Activated CD4-positive, alpha-beta T cell treated with anti-CD3 and anti-CD28 coated beads, Interleukin-2, Interleukin-4, amounts not matched to agents 100 ng/mL and 50 ng/mL, durations not matched to agents 16 hours and 8 hours (primary cell): ENCODE measurements around the gene MAP4K4.

ENCODE experiments used
- DNase-seq: peaks from one replicate; pipeline ENCODE4 v3.0.0-alpha.2; 2020; ENCODE audit warnings: low spot score

Gene MAP4K4

DNA sequence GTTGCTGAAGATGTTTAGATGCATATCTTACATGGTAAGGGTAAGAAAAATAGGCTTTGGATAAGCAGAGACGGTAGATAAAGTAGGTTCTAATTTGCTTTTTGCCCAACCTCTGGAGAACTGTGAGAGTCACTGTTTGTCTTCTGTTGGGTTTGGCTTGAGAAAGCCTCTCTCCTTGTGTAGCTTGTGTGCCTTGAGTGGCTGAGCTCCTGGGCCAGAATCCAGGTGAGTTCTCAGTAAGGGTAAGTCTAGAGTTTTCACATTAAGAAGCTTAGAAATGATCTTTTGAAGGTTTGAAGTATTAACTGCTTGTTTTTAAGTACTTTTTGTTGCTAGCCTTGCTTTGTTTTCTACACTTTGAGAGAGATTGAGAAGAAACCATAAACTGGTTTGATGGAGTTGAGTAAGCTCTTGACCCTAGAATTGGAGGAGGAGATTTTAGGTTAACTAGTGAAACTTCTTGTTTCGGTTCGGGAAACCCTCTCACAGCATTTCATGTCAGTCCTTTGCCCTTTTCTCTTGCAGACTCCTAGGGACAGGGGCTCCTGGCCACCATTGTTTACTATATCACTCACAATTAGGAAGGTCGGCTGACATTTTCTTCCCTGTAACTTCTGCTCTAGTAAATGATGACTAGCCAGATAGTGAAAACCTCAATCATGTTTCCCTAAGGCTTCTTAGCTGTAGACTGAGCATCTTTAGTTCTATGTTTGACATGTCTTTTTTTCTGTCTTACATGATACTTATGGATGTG lies 26.0 kb downstream of the MAP4K4 start:
- DNase-seq: no peak

DNA sequence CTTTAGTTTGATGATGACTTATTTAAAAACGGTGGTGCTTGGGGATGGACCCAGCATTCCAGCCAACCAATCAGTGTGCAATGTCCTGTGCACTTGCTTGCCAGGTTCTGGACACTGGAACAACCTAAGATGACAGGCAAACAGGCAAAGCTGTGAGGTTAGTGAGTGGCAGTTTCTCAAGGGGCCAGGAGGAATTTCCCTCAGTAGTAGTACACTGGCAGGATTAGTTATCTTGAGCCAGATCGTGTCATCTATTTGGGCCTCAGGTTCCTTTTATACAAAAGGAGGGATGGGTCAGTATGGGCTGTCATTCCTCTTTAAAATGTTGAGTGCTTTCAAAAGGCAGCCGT lies 26.6 kb downstream of the MAP4K4 start:
- DNase-seq: no peak

DNA sequence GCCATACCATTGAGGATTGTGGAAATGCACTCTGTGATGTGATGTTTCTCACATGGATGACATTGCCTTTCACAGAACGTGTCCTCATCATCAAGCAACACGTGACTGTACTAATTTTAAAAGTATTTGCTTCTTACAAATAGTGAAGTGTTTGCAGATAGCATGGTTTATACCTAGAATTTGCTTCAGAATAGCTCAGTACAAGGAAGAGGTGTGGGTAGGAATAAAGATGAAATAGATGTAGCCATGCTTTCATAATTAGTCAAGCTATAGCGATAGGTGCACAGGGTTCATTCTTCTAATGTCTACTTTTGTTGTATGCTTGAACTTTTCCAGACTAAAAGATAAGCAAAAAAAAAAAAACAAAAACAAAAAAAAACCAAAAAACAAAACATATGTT lies 27.5 kb downstream of the MAP4K4 start:
- DNase-seq: no peak

DNA sequence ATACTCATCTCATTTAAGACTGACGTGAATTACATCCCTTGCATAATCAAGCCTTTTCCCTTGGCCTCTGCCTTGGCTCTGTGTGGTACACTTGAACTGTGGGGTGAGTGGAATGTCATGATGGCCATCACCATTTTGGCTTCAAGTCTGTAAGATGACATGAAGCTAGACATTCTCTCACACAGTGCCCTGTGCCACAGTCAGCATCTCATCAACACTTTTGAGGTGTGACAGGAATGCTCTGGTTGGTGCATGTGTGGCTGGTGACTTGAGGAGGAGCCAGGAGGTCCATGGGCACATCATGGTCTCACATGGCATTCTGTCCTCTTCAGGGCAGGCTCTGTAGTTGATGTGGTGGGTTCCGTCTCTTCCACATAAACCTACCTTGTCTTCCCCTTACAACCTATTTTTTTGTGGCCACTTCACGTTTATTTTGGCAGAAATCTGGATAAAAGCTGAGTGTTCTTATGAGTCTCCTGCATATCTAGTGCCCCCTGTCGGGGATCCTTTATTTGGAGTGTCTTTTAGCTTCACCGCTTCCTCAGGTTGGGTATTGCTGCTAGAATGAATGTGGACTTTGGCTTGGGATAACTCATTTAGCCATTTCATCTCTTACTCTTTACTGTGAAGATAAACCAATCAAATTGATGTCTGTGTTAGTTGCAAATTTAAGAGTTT lies 28.1 kb downstream of the MAP4K4 start:
- no peak for DNase-seq

DNA sequence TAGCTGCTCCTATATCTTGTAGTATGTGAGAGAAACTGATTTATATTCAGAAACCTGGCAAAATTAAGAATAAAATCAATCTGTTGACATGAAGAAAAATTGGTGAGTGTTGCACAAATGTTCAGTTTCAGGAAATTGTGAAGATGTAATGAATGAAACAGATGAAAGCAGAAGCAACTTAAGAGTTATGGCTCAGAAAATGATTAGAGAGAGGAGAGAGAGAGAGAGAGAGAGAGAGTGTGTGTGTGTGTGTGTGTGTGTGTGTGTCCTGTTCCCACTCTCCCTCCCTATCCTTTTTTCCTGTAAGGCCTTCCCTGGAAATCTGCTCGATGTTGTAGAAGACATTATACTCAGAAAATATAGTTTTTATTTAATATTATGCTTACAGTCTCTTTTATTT lies 31.4 kb downstream of the MAP4K4 start:
- DNase-seq: no peak

DNA sequence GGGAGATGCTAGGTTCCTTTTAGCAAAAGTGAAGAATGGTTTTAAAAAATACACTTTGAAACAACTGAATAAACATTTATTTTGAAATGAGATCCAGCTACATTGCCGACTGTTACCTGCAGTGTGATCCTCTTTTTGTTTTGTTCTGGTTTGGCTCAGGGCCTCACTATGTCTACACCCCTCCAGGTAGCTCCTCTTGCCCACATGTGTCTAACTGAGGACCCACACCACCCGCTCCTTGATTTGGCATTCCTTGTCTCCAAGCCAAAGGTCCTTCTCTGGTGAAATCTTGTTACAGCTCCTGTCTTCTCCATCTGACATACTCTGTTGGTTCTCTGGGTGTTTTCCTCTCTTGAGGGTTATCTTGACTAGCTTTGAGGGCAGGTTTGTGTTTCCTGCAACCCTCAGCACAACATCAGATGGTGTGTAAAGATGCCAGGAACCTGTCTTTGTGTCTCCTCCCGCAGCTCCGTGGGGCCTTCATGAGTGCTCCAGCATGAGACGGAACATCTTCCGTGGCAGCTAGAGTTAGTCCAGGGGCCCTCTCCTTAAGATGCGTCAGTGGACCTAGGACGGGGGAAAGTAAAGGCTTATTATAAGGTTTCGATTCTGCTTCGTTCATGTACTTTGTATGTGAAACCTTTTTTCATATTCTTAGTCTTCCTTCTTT lies 32.1 kb downstream of the MAP4K4 start:
- DNase-seq: no peak

DNA sequence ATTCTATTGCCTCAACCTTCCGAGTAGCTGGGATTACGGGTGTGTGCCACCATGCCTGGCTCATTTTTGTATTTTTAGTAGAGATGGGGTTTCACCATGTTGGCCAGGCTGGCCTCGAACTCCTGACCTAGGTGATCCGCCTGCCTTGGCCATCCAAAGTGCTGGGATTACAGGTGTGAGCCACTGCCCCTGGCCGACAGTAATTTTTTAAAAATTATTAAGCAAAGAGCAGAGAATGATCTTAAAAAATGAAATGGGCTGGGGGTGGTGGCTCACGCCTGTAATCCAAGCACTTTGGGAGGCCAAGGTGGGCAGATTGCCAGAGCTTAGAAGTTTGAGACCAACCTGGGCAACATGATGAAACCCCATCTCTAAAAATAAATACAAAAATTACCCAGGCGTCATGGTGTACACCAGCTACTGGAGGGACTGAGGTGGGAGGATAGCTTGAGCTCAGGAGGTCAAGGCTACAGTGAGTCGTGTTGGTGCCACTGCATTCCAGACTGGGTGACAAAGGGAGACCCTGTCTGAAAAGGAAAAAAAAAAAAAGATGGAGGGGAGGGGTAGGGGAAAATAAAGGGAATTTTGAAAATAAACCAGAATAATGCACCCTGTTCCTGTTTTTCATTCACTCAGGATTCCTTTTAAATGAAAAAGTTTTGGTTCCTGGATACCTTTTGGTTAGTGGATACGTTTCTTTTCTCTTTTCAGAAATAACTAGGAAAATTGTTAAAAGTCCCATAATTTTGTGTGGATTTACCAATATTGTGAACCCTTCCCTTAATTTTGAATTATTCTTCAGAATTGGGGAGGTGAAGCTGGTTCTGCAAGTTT lies 33.9 kb downstream of the MAP4K4 start:
- no peak for DNase-seq

DNA sequence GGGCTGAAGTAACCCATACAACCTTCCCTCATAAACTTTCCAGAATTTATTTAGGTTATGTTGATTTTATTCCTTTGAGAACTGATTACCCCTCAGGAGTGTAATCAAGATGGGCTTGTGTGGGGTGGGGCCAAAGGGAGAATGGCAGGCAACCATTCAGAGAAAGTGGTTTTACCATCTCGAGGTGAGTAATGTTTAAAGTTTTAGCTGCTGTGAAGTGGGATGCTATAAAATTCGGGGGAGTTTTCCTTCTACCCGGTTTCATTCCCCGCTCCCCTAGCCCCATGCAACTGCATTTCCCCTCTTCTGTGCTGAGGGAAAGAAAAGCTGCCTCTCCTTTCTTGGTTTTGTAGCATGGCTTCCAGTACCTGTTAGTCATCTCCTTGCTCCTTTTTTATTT lies 34.7 kb downstream of the MAP4K4 start:
- no peak for DNase-seq

DNA sequence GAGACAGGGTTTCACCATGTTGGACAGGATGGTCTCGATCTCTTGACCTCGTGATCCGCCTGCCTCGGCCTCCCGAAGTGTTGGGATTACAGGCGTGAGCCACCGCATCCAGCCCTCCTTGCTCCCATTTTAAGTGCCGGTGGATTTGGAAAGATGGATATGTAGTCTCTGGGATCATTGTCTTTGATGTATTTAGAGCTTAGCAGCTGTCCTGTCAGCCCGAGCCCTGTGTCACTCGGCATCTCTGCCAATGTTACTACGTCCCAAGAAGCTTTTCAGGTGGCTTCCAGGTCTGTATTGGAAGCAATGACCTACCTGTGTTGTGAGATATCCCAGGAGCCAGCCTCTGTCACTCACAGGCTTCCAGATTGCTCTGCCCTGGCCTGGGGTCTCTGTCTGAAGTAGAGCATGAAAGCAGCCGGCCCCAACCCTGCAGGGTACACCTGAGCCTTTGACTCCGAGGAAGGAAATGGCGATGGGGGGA lies 35.3 kb downstream of the MAP4K4 start:
- DNase-seq: no peak

DNA sequence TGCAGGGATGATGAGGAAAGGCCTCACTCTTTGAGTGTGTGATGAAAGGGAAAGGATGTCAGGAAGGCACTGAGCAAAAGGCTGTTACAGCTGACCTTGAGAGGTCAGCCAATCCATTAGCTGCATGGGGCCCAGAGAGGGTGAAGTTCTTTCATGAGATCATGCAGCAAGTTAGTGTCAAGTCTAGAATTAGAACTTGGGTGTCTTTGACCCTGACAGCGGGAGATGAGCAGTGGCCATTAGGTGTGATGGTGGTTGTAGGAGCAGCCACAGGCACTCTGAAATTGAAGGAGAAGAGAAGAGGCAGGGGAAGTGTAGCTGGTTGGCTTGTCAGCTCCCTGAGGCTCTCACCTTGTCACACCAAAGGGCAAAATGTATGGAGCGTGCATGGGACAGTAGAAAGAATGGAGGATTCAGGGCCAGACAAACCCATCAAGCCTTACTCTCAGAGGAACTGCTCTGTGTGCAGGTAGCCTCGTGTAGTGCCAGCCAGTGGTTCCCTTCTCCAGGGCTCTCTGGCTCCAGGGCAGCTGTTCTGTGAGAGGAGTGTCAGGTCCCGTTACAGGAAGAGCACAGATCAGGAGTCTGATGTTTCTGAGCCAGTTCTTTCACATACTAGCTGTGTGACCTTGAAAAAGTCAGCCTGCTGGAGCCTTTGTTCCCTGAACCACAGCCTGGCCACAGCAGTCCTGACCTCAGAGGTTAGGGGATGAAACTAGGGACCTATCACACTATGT lies 35.9 kb downstream of the MAP4K4 start:
- no peak for DNase-seq

DNA sequence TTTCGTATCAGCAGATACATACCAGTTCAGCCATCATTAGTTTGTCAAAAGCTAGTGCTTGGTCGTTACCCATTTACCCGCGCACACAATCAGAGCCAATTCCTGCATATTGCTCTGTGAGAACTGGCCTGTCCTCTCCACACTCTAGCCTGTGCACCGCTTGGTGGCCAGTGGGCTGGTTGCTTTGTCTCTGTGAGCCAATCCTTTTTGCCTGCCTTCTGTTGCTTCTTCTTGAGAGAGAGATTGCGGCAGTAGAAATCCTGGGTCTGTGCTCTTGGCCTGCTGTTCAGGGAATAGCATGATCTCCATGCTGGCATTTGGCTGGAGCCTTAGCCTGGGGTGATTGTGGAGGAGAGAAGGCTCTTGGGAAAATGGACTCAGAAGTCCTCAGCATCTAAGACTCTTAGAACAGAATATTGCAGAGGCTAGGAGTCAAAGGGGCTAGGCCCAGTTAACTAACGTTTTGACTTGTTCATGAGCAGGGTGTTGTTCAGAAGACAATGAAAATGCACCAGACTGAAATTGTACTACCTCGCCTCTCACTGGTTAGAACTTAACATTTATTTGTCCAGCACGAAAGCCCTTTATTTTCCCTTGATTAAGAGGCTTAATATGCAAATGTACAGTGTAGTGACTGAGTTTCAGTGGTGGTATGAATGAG lies 37.1 kb downstream of the MAP4K4 start:
- DNase-seq: no peak

DNA sequence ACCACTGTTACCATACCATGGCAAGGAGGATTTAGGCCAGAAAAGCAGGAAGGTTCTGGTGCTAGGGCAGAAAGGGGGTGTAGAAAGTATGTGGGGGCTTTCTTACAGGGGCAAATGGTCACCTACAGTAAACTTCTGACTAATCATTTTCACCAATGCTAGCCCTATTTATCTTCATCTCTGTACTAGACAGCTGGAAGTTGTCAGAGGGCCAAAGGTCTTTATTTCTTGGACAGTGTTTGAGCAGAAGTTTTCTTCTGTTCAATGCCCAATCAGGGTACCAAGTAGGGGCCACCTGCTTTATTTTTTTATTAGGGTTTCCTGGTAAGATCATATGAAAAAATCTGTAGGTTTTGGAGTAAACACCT lies 37.6 kb downstream of the MAP4K4 start:
- no peak for DNase-seq

DNA sequence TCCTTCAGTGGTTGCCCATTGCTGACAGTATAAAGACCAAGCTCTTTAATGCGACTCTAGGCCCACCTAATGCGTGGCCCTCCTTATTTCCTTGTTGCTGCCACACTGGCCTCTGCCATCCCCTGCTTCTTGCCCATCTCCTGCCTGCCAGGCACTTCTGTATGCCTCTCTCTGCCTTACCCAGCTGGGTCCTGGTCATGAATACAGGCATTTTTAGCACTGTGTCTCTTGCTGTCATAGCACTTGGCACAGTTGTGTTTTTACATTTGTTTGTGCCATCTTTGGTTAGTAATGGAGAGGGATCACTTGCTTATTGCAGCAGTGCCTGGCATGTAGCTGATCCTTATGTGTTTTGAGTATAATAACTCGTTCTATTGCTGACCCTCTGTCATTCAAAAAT lies 38.7 kb downstream of the MAP4K4 start:
- no peak for DNase-seq

DNA sequence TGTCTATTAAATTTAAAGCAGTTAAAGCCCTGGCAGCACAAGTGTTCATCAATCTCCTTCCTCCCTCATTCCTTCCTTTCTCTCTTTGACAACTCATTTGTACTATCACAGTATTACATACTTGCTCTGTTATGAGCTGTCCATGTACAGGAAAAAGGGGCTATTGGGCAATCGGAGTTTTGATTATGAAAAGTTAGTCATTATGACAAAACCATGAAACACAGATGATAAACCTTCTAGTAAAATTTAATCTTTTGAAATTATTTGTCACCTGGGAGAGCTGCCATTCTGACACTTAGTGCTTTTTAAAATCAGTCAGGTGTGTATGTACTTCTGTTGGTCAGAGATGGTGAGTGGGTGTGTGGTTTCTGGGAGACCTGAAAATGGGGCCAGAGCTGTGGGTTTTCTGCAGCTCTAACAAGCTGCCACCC lies 39.4 kb downstream of the MAP4K4 start:
- DNase-seq: peak; percentile 88

DNA sequence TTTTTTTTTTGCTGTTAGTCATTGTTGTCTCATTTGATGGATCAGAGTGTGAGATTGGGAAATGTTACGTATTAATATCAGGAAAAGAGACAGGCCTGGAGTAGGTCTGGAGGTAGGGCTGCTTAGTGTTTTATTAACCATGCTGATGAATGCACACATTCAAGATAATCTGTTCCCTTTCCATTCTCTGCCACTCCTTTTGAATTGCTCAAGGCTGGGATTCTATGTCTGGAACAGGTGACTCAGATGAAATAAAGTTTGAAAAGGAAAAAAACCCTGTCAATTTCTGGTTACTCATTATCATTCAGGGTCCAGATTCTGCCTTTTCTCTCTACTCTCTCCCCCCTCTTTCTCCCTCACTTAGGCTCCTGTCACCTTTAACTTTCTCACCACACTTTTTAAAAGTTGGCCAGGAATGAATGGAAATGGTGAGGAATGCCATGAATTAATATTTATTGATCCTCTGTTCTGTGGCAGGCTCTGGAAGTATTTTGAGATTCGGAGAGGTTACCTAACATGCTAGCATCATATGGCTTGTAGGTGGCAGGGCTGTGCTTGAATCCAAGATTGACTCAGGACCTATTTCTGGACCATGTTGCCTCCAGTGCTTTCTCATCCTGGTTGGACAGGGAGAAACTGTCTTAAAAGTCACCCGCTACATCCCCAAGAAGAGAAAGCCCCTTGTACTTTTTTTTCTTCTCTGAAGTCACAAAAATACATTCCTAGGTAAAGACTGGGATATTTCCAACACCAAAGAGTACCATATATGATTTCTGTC lies 40.2 kb downstream of the MAP4K4 start:
- DNase-seq: no peak

DNA sequence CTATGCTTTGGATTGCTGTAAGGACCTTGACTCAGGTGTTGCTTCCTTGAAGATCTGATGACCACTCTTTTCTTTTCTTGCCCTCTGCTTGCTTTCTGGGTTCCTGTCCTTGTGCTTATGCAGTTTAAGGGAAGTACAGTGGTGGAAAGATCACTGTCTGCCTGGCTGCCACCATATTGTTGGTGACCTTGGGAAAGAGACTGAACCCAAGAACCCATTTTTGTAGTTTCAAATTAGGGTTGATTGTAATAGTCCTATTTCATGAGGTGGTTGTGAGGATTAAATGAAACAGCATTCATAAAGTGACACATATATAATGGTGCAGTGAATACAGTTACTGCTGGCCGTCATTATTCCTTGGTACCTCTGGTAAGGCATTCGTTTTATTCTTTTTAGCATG lies 41.1 kb downstream of the MAP4K4 start:
- no peak for DNase-seq

DNA sequence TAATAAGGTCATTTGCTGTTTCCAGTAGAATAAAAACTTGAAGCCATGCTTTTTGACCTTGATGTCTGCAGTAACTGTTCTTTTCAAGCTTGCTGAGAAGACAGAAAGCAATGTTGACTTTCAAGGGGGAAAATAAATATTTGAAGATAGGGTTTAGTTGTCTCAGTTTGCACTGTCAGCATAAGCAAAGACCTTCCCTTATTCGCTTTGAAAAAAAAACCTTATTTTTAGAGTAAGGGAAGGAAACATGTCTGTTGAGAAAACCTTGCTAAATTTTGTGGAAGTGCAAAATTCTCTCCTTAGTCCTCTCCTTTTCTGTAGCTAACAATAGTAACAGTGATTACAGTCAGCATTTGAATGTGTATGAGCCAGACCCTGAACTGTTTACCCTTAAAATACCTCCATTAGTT lies 43.1 kb downstream of the MAP4K4 start:
- no peak for DNase-seq

DNA sequence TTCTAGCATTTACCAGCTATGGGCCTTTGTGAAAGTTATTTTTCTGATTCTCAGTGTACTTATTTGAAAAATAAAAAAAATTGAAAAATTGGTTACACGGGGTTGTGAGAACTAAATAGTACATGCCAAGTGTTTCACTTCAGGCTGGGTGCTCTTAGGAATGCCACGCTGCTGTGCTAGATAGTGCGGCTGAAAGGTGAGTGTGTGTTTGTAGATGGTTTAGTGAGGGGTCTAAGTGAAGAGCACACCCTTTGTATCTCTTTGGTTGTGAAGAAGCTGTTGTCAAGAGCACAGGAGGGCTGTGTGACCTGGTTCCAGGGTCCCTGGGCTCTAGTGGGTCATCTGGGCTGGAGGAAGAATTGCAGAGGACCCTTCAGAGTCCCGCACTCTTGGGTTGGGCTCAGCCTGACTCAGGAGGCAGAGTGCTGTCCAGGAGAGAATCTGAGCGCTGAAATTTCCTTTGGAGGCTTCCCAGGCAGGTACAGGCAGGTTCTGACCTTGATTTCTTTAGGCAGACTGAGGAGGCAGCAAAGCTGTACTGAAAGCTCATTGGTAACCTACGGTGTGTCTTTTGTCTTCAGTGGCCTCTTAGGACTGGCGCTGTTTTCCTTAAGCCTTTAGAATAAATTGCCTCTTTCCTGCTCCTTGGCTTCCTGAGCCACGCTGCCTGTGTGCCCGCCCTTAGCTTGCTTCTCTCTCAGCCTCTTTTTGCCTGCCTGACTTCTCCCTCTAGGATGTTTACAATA lies 44.4 kb downstream of the MAP4K4 start:
- no peak for DNase-seq

DNA sequence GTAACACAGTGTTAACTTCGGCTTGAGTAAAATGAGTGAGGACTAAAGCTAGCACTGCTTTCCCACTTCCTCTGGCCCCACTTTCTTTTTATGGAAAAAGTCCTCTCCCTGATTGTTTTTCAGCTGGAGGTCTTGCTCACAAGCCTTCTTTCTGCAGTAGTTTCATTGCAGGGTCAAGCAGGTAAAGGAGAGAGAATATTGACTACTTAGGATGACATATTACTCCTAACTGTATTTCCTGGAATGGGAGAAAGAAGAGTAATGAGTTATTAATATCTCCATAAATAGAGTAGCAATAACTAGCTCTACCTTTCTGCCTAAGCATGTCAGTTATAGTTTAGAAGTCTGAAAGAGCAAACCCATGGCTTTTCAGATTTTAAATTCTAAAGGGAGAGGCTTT lies 45.0 kb downstream of the MAP4K4 start:
- DNase-seq: no peak

DNA sequence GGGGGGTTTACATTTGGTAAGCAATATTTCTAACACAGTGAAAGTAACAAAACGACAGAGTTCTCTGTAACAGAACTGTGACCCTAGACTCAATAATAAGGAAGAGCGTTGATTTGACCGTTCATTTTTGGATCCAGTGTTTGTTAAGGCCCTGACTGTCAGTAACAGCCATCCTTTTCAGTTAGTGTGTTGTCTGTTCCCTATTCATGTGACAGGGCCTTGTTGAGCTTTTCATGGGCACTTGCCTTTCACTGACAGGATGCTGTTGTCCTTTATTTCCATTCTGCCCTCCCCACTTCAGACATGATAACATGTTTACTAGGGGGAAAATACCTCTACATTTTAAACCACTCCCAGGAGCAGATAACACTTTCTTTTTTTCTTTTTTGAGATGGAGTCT lies 45.8 kb downstream of the MAP4K4 start:
- DNase-seq: no peak
